ENCODE data around the gene CDH22.

DNA sequence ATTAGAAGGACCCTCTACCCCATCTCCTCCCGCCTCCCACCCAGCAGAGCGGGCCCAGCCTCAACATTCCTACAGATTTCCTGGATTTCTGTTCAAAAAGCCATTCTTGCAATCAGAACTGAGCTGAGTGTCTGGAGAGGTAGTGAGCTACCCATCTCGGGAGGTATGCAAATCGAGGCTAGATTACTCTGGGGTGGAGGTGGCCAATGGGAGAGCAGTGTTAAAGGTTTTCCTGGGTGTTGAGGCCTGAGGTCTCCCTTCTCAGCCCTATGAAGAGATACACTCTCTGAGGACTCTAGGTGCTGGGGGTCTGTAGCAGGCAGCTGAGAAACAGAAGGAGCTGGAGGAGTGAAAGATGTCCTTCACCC, 133.2 kb downstream of the CDH22 start:
- TF ChIP-seq, protein P1, sequence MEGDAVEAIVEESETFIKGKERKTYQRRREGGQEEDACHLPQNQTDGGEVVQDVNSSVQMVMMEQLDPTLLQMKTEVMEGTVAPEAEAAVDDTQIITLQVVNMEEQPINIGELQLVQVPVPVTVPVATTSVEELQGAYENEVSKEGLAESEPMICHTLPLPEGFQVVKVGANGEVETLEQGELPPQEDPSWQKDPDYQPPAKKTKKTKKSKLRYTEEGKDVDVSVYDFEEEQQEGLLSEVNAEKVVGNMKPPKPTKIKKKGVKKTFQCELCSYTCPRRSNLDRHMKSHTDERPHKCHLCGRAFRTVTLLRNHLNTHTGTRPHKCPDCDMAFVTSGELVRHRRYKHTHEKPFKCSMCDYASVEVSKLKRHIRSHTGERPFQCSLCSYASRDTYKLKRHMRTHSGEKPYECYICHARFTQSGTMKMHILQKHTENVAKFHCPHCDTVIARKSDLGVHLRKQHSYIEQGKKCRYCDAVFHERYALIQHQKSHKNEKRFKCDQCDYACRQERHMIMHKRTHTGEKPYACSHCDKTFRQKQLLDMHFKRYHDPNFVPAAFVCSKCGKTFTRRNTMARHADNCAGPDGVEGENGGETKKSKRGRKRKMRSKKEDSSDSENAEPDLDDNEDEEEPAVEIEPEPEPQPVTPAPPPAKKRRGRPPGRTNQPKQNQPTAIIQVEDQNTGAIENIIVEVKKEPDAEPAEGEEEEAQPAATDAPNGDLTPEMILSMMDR (conservative IDR thresholded peaks at IDR 0.05 in 1 of 2, IDR thresholded peaks at IDR 0.05 in 1 of 2; ENCODE audit: extremely low read depth in 1 of 2, insufficient read depth in 1 of 2, low read depth in 1 of 2, low read length in 2 of 2), result no peak
- no peak for TF ChIP-seq EZH2 (IDR thresholded peaks at IDR 0.05; ENCODE audit: borderline replicate concordance, low read length)

Measured in mammary epithelial cell (primary cell).